HG03045 (cell line): ENCODE data around the gene RTN3.
"Not testable (repeated sequence)": the region's sequence is repeated elsewhere in the genome, so short reads cannot be mapped to it uniquely, and the experiment has no call there.

Experiments
- ATAC-seq: cut with Tn5 transposase; IDR thresholded peaks from one replicate; pipeline ENCODE4 v1.9.1; 2021; ENCODE audit warnings: mild to moderate bottlenecking, moderate library complexity; ENCODE audit not compliant: unreplicated experiment

The RTN3 gene

GRCh38 chr11:63681321-63682065 is at the start of gene RTN3:
RTN3 (plus strand) TSS chr11:63681500; CDS start chr11:63681637, 137 bp downstream.
- ATAC-seq = peak; percentile 89

GRCh38 chr11:63635762-63636465 is 45.4 kb upstream of the RTN3 start:
- ATAC-seq = no peak

GRCh38 chr11:63638436-63638835 is 42.9 kb upstream of the RTN3 start:
- not testable (repeated sequence) for ATAC-seq

- no peak for ATAC-seq
Observed at GRCh38 chr11:63639199-63639832, 42.0 kb upstream of the RTN3 start.

- ATAC-seq = no peak
Observed at GRCh38 chr11:63641727-63642126, 39.6 kb upstream of the RTN3 start.

- ATAC-seq = no peak
Observed at GRCh38 chr11:63643205-63643604, 38.1 kb upstream of the RTN3 start.

GRCh38 chr11:63652671-63653070 is 28.6 kb upstream of the RTN3 start:
- ATAC-seq = no peak

- ATAC-seq = no peak
Observed at GRCh38 chr11:63660972-63661371, 20.3 kb upstream of the RTN3 start.

- ATAC-seq = no peak
Observed at GRCh38 chr11:63663809-63664208, 17.5 kb upstream of the RTN3 start.

GRCh38 chr11:63666874-63667273 is 14.4 kb upstream of the RTN3 start:
- ATAC-seq = no peak

GRCh38 chr11:63667995-63668795 is 13.1 kb upstream of the RTN3 start:
- no peak for ATAC-seq

GRCh38 chr11:63670096-63670432 is 11.2 kb upstream of the RTN3 start:
- no peak for ATAC-seq

- peak; percentile 38 for ATAC-seq
Observed at GRCh38 chr11:63670433-63671321, 10.6 kb upstream of the RTN3 start.

- peak; percentile 83 for ATAC-seq
Observed at GRCh38 chr11:63671322-63672155, 9.8 kb upstream of the RTN3 start, which contains the start of gene ATL3. ATL3 (minus strand) TSS chr11:63671376; CDS start chr11:63671335, 41 bp downstream.

- no peak for ATAC-seq
Observed at GRCh38 chr11:63672156-63672463, 9.2 kb upstream of the RTN3 start.

- ATAC-seq = no peak
Observed at GRCh38 chr11:63672936-63673539, 8.3 kb upstream of the RTN3 start.

GRCh38 chr11:63673579-63673978 is 7.7 kb upstream of the RTN3 start:
- ATAC-seq = no peak

GRCh38 chr11:63680834-63681320 is 423 bp upstream of the RTN3 start:
- ATAC-seq = no peak
